Gastroesophageal sphincter (tissue), 4 donors: ENCODE measurements around the gene PDLIM3. TPM values are rescaled to one million over a fixed set of nuclear protein-coding genes. Genes with fewer than 3 reads are reported as not detected.

Experiments
- ATAC-seq: fragments of 150-250 bp; one replicate; pipeline ENCODE4 v1.9.1; 2016; ENCODE audit warnings: mild to moderate bottlenecking, moderate library complexity
- H3K27ac ChIP-seq, 4 donors: fragments of 200-600 bp; sonication (generic) in 3 of 4; 1 replicate in 3 of 4; 2 replicates in 1 of 4; pipeline ENCODE4 v1.5.1; 2016 to 2019
- H3K27me3 ChIP-seq: fragments of 200-600 bp; sonication (generic); one replicate; pipeline ENCODE4 v1.5.1; 2019
- H3K36me3 ChIP-seq, 2 donors: fragments of 200-600 bp; sonication (generic); one replicate each; pipeline ENCODE4 v1.5.1; 2019; ENCODE audit warnings: control low read depth in 1 of 2
- H3K4me1 ChIP-seq, 3 donors: fragments of 200-600 bp; sonication (generic); 1 replicate in 2 of 3; 2 replicates in 1 of 3; pipeline ENCODE4 v1.5.1; 2016 to 2019; ENCODE audit warnings: control low read depth in 2 of 3
- H3K4me3 ChIP-seq, 2 donors: fragments of 200-600 bp; sonication (generic); one replicate each; pipeline ENCODE4 v1.5.1; 2019; ENCODE audit warnings: mild to moderate bottlenecking in 1 of 2, moderate library complexity in 1 of 2
- H3K9me3 ChIP-seq, 3 donors: fragments of 200-600 bp; sonication (generic); one replicate each; pipeline ENCODE4 v1.5.1; 2017 to 2019; ENCODE audit warnings: control low read depth in 2 of 3
- EP300 ChIP-seq: sonication (generic); formaldehyde crosslinking; IDR thresholded peaks from one replicate; pipeline ENCODE4 v1.6.1; 2017; ENCODE audit warnings: antibody characterized with exemption, mild to moderate bottlenecking
- POLR2A ChIP-seq, 2 donors: fragments of 450-650 bp; IDR thresholded peaks; one replicate each; pipeline ENCODE4 v1.6.1; 2017; ENCODE audit warnings: antibody characterized with exemption in 2 of 2, mild to moderate bottlenecking in 2 of 2, moderate library complexity in 1 of 2
- POLR2AphosphoS5 ChIP-seq: sonication (generic); formaldehyde crosslinking; IDR thresholded peaks from one replicate; pipeline ENCODE4 v1.6.1; 2017; ENCODE audit warnings: antibody characterized with exemption
- WGBS, 2 donors: methylation state at CpG; one replicate each; pipeline ENCODE4 v1.1.5; 2018; ENCODE audit warnings: low coverage in 1 of 2; 5-methylcytosine and 5-hydroxymethylcytosine counted together
- total RNA-seq, 4 donors: library from RNA; depleted of rRNA; stranded (reverse); fragments of >200 nt; gene quantifications; one replicate each; pipeline ENCODE4 v1.1.0, GENCODE V29; 2016
- TF ChIP-seq, protein P1 (sequence below), 4 experiments: fragments of 200-600 bp in 2 of 4; fragments of 450-650 bp in 2 of 4; sonication (generic) in 1 of 4; IDR thresholded peaks; one replicate each; pipeline ENCODE4 v1.5.1; 2017 to 2019; ENCODE audit warnings: antibody characterized with exemption in 4 of 4, mild to moderate bottlenecking in 2 of 4, moderate library complexity in 2 of 4

PDLIM3 gene
- total RNA-seq, 4 donors from 2014 or later, result 1,505 to 2,123 (median 1,752) TPM

- Histone ChIP-seq H3K4me3 (no peak overlapping the region), H3K9me3 (no peaks in the 10 kb centered on the region), H3K4me1 (no peaks in the 10 kb centered on the region), H3K27ac (no peak overlapping the region), H3K27me3 (no peaks in the 10 kb centered on the region), H3K36me3 (peaks cover 0 to 5% of the 10 kb centered on the region in 2 donors)
- no peak for ATAC-seq
- WGBS, 2 donors, result 57 to 58% methylated on average over 1 to 3 of the region's 3 CpGs
- TF ChIP-seq EP300 (no peak), POLR2AphosphoS5 (no peak), POLR2A (IDR thresholded peaks at IDR 0.05) (no peak)
- TF ChIP-seq, protein P1, sequence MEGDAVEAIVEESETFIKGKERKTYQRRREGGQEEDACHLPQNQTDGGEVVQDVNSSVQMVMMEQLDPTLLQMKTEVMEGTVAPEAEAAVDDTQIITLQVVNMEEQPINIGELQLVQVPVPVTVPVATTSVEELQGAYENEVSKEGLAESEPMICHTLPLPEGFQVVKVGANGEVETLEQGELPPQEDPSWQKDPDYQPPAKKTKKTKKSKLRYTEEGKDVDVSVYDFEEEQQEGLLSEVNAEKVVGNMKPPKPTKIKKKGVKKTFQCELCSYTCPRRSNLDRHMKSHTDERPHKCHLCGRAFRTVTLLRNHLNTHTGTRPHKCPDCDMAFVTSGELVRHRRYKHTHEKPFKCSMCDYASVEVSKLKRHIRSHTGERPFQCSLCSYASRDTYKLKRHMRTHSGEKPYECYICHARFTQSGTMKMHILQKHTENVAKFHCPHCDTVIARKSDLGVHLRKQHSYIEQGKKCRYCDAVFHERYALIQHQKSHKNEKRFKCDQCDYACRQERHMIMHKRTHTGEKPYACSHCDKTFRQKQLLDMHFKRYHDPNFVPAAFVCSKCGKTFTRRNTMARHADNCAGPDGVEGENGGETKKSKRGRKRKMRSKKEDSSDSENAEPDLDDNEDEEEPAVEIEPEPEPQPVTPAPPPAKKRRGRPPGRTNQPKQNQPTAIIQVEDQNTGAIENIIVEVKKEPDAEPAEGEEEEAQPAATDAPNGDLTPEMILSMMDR (IDR thresholded peaks at IDR 0.05), result no peak
Measured at GRCh38 chr4:185457136-185457535, 78.2 kb downstream of the PDLIM3 start.

DNA sequence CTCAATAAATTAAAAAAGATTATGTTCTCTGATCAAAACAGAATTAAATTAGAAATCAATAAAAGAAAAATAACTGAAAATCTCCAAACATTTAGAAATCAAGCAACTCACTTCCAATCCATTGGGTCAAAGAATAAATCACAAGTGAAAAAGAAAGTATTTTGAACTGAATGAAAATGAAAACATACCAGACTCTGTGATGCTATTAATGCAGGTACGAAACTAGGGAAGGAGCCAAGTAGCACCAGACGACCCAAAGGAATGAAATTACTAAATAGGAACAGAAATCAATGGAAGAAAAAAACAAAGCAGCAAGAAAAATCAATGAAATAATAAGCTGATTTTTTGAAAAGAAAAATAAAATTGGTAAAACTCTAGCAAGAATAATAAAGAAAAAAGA, 79.2 kb downstream of the PDLIM3 start:
- no peaks in the 10 kb centered on the region for H3K4me1 ChIP-seq
- 33 to 47% methylated on average over 2 of the region's 2 CpGs for WGBS, 2 donors
- no peaks in the 10 kb centered on the region for H3K27me3 ChIP-seq
- no peaks in the 10 kb centered on the region for H3K9me3 ChIP-seq
- no peak overlapping the region for H3K27ac ChIP-seq
- H3K36me3 ChIP-seq, result peaks cover 0 to 5% of the 10 kb centered on the region in 2 donors
- no peak for TF ChIP-seq EP300
- no peak for TF ChIP-seq POLR2AphosphoS5
- TF ChIP-seq, protein P1 (IDR thresholded peaks at IDR 0.05), result no peak
- no peak for TF ChIP-seq POLR2A (IDR thresholded peaks at IDR 0.05)
- no peak for ATAC-seq
- H3K4me3 ChIP-seq, result no peak overlapping the region

Other genes with a start within 250 kb of the PDLIM3 start
- 1 to 10 TPM in 3 of 4 donors, under 1 TPM in 1; 0.81 to 4.4 (median 1.5) TPM for gene LRP2BP, start 139.6 kb downstream of the PDLIM3 start, total RNA-seq
- 10 to 100 TPM in 2 of 4 donors, 1 to 10 TPM in 2; 6.7 to 16.5 (median 9.8) TPM for gene ANKRD37, start 138.7 kb downstream of the PDLIM3 start, total RNA-seq
- 10 to 100 TPM; 36.0 to 63.7 (median 51.9) TPM for gene UFSP2, start 109.5 kb downstream of the PDLIM3 start, total RNA-seq
- 1 to 10 TPM in 3 of 4 donors, under 1 TPM in 1; 0.67 to 7.5 (median 2.4) TPM for gene CCDC110, start 63.8 kb downstream of the PDLIM3 start, total RNA-seq